Astrocyte of the cerebellum (primary cell): ENCODE measurements around the gene MARK4.
"Not testable (repeated sequence)": the region's sequence is repeated elsewhere in the genome, so short reads cannot be mapped to it uniquely, and the experiment has no call there.

Experiments used
- DNase-seq: peaks from one replicate; pipeline ENCODE4 v3.0.0-alpha.2; 2011; ENCODE audit warnings: low read depth
- H3K4me3 ChIP-seq: 2 replicates; pipeline ENCODE4 v1.5.1; 2011; ENCODE audit warnings: mild to moderate bottlenecking, low read depth, low read length, moderate library complexity
- in situ Hi-C: cut with HindIII; loops from 2 replicates; pipeline ENCODE4 v1.10.0; 2017; ENCODE audit warnings: low sequenced_read_pairs
- TF ChIP-seq, protein P1 (sequence below): IDR thresholded peaks from 2 replicates; pipeline ENCODE4 v1.5.1; 2012; ENCODE audit warnings: low read length, low read depth, moderate library complexity, mild to moderate bottlenecking; ENCODE audit errors: missing control alignments

MARK4 gene

DNA sequence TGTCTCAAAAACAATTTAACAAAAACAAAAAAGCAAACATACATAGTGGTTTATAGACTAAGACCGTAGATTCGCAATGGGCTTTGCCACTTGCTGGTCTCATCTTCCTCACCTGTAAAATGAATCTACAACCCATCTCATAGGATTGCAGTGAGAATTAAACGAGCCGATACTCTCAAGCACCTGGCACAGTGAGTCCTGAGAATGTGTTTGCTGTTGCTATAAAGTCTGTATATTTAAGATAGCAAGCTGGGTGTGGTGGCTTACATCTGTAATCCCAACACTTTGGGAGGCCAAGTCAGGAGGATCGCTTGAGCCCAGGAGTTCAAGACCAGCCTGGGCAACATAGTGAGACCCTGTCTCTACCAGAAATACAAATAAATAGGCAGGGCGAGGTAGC is 28.3 kb upstream of the MARK4 start:
- TF ChIP-seq, protein P1, sequence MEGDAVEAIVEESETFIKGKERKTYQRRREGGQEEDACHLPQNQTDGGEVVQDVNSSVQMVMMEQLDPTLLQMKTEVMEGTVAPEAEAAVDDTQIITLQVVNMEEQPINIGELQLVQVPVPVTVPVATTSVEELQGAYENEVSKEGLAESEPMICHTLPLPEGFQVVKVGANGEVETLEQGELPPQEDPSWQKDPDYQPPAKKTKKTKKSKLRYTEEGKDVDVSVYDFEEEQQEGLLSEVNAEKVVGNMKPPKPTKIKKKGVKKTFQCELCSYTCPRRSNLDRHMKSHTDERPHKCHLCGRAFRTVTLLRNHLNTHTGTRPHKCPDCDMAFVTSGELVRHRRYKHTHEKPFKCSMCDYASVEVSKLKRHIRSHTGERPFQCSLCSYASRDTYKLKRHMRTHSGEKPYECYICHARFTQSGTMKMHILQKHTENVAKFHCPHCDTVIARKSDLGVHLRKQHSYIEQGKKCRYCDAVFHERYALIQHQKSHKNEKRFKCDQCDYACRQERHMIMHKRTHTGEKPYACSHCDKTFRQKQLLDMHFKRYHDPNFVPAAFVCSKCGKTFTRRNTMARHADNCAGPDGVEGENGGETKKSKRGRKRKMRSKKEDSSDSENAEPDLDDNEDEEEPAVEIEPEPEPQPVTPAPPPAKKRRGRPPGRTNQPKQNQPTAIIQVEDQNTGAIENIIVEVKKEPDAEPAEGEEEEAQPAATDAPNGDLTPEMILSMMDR: no peak
- DNase-seq: no peak
- no peak overlapping the region for H3K4me3 ChIP-seq
- in situ Hi-C loops: no loop called here

DNA sequence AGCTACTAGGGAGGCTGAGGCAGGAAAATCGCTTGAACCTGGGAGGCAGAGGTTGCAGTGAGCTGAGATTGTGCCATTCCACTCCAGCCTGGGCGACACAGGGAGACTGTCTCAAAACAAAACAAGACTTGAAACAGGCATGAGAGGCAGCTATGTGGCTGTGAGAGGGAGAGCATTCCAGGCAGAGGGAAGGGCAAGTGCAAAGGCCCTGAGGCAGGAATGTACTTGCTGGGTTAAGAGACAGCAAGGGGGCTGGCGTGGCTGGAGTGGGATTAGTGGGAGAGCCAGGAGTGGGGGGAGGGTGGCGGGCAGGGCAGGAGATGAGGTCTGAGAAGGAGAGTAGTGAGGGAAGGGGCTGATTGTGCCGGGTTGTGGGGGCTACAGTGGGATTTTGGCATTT is 27.2 kb upstream of the MARK4 start:
- no peak overlapping the region for H3K4me3 ChIP-seq
- TF ChIP-seq, protein P1: no peak
- in situ Hi-C loops: no loop called here
- DNase-seq: no peak

DNA sequence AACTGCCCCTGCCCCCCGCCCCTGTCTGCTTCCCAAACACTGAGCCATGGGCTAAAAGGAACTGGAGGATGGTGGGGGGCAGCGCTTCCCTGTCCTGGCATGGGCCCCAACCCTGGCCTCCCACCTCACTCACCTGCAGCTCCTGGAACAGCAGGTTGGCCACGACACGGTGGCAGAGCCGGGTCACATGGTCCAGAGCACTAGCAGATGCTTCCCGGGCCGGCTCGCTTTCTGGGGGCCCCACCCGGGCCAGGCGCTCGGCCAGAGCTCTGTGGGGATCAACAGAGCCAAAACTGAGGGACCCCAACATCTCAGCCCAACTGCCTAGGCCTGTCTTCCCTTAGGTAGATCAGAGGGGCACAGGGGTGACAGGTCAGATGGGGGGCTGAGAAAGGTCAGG is 26.4 kb upstream of the MARK4 start:
- in situ Hi-C loops: loop anchor here (25.0 kb wide), 1 partner anchor 112 kb away; no protein-coding TSS in a partner anchor
- no peak for DNase-seq
- no peak overlapping the region for H3K4me3 ChIP-seq
- TF ChIP-seq, protein P1: no peak

DNA sequence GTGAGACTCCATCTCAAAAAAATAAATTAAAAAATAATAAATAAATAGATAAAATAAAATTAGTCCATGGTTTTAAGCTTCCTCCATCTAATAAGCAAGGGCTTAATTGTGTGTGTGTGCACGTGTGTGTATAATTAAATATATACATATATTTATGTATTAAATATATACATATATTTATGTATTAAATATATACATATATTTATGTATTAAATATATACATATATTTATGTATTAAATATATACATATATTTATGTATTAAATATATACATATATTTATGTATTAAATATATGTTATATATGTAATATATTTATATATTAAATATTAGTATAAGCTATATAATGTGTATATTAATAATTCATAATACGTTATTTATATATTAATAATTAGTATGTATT is 22.0 kb upstream of the MARK4 start:
- in situ Hi-C loops: loop anchor here (25.0 kb wide), 1 partner anchor 117 kb away; no protein-coding TSS in a partner anchor
- not testable (repeated sequence) for H3K4me3 ChIP-seq, DNase-seq

DNA sequence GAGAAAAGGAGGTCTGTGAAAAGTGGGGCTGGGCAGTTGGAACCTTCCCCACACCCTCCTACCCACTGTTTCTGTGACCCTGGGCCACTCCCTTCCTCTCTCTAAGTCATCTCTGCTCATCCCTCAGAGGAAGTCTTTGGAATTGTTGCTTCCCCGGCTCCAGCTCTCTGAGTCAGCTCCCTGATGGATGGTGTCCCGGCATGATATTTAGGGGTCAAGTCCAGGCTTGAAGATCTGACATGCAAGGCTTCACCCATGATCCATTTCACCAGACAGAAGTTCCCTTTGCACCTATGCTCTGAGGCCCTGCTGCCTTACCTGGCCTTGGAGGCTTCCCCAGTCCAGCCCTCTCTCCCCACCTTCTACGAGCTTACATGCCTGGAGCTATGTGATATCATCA is 19.2 kb upstream of the MARK4 start:
- TF ChIP-seq, protein P1: no peak
- H3K4me3 ChIP-seq: no peak overlapping the region
- DNase-seq: no peak
- in situ Hi-C loops: loop anchor here (25.0 kb wide), 1 partner anchor 120 kb away; no protein-coding TSS in a partner anchor

DNA sequence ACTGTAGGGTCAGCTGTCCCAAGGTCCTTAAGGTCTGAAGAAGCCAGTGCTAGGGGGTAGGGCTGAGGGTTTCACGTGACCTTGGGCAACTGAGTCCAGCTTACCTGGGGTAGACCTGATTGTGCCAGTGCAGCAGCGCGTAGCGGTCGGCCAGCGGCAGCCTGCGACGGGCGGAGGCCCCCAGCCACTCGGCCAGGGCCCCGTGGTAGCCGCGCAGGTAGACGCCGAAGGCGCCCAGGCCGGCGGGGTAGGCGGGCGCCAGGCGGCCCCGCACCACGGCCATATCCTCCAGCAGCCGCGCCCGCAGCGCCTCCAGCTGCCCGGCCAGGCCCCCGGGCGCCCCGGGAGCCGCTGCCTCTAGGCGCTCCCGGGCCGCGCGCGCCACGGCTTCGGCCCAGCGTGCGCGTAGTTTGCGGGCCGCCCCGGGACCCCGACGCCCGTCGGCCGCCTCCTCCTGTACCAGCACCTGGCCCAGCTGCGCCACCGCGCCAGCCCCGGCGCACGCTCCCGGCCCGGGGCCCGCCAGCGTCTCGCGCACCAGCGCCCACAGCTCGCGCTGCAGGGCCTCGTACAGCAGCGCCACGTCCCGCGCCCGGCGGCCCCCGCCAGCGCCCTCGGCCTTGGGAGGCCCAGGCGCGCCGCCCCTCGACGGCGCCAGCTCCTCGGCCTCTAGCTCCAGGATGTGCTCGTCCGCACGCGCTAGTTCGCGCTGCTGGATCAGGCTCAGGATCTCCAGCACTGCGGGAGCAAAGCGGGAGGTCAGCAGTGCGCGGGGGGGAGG is 16.8 kb upstream of the MARK4 start:
- in situ Hi-C loops: loop anchor here (25.0 kb wide), 1 partner anchor 122 kb away; no protein-coding TSS in a partner anchor
- TF ChIP-seq, protein P1: no peak
- no peak for DNase-seq
- H3K4me3 ChIP-seq: no peak overlapping the region

DNA sequence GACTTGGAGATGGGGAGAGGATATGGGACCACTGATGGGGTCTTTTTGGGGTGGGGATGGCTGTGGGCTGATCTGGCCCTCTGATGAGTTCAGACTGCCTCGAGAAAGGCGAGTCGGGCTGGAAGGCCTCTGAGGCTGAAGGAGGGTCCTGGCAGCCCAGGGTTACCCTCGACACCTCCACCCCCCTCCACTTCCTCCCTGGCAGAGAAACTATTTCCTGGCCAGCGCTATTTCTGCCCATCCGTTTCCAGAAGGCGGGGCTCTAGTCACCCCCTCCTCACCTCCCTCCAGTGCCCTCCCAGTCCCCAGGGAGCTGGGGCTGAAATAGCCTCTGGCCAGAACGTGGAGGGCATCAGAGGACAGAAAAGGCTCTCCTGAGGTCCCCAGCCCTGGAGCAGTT is 15.6 kb upstream of the MARK4 start:
- in situ Hi-C loops: loop anchor here (25.0 kb wide), 1 partner anchor 123 kb away; no protein-coding TSS in a partner anchor
- TF ChIP-seq, protein P1: no peak
- no peak overlapping the region for H3K4me3 ChIP-seq

More for the DNA sequence above, 15.6 kb upstream of the MARK4 start:
- no peak for DNase-seq
